CD4-positive, alpha-beta T cell treated with Interleukin-4 for 4 hours (primary cell): Measurements from ENCODE around the gene TSPAN4.

Experiments
- DNase-seq: peaks from one replicate; pipeline ENCODE4 v3.0.0-alpha.2; 2020

TSPAN4 gene

DNA sequence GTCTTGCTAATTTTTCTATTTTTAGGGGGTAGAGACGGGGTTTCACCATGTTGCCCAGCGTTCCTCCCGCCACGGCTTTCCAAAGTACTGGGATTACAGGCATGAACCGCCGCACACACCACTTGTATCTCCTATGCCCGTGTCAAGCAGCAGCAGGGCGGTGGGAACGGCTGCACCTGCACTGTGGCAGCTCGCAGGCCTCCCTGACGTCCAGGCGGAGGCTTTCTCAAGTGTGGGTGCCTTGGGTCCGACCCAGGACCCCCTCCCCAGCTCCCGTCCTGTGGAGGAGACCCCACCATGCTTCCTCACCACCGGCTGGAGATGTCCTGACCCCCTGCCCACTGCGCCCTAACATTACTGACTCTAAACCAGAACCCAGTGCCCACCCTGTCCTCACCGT lies 25.7 kb downstream of the TSPAN4 start:
- DNase-seq = no peak

DNA sequence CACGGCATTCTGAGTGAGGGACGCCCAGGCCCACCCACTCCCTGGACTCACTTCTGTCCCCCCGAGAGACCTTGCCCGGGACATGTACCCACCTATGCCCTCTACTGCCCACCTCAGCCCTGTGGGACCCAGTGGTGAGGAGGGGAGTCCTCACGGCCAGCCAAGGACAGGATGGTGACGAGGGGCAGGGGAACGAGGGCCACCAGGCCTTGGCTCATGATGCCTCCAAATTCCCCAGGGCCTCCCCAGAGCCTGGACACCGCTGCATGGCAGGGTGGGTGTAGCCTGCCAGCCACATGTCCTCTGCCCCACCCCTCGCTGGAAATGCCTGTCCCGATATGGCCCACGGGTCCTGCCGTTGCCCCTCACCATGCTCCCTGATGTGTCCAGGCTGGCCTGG lies 26.1 kb downstream of the TSPAN4 start:
- no peak for DNase-seq

- DNase-seq = no peak
These were observed 26.9 kb downstream of the TSPAN4 start for GRCh38 chr11:869399-870126.

GRCh38 chr11:870127-870413 lies 27.4 kb downstream of the TSPAN4 start:
- DNase-seq = no peak

- no peak for DNase-seq
These were observed 27.8 kb downstream of the TSPAN4 start for GRCh38 chr11:870418-870817.

GRCh38 chr11:871472-871871 lies 28.8 kb downstream of the TSPAN4 start:
- DNase-seq = no peak

- no peak for DNase-seq
These were observed 30.1 kb downstream of the TSPAN4 start for GRCh38 chr11:872799-873198.

DNA sequence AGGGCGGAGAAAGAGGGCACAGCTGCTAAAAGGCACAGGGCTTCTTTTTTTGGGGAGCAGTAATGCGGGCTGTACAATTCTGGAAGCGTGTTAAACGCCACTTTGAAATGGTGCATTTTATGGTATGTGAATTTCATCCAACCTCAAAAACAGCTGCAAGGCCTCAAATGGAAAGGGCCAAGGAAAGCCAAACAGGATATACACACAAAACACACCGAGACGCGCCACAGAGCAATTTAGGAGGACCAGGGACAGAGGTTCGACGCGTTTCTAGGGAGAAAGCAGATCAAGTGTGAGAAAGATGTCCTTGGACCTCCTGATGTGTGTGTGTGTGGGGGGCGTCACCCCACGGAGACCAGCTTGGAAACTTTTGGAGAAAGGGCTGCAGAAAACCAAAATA lies 31.1 kb downstream of the TSPAN4 start:
- no peak for DNase-seq

DNA sequence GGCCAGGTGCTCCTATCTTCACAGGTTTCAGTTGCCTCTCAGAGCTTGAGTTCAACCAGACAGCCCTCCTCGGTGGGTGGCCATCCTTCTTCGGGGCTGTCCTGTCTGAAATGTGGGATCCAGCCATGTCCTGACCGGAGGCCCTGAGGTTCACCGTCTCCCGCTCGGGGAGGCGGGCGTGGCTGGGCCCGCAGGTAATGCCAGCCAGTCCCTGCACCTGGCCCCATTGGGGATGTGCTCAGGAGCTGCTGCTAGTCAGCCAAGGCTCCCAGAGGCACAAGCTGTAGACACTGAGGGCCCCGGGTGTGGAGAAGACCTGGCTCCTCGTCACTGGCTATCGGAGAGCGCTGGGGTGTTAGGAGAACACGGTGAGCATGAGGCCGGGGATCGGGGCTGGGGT lies 32.6 kb downstream of the TSPAN4 start:
- DNase-seq = no peak

- DNase-seq = no peak
These were observed 33.2 kb downstream of the TSPAN4 start for GRCh38 chr11:875769-876301.

- no peak for DNase-seq
These were observed 33.9 kb downstream of the TSPAN4 start for GRCh38 chr11:876545-876944.

DNA sequence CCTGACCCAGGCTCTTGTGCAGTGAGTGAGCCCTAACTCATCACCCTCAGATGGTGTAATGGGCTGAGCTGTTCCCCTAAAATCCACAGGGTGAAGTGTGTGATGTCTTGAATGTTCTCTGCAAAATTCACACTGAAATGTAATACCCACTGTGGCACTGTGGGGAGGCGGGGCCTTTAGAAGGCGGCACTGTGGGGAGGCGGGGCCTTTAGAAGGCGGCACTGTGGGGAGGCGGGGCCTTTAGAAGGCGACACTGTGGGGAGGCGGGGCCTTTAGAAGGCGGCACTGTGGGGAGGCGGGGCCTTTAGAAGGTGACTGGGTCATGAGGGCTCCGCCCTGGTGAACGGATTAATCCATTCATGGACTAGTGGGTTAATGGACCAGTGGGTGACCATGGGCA lies 34.9 kb downstream of the TSPAN4 start:
- peak; percentile 2 for DNase-seq

DNA sequence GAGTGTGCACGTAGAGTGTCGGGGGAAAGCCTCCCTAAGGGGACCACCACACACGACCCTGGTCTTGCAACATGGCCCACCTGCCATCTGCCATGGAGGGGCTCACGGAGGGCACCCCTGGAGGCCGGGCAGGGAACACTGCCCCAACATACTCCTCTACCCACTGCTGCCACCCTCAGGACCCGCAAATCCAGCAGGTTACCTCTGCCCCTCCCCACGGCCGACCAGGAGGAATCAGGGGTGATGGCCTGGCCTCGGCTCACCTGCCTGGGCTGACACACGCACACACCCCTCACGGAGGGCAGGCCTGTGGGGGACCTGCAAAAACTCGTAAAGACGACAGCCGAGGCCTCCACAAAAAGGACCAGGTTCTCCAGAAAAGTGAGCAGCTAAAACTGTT lies 37.8 kb downstream of the TSPAN4 start:
- DNase-seq = no peak

- DNase-seq = no peak
These were observed 39.9 kb downstream of the TSPAN4 start for GRCh38 chr11:882596-882995.

DNA sequence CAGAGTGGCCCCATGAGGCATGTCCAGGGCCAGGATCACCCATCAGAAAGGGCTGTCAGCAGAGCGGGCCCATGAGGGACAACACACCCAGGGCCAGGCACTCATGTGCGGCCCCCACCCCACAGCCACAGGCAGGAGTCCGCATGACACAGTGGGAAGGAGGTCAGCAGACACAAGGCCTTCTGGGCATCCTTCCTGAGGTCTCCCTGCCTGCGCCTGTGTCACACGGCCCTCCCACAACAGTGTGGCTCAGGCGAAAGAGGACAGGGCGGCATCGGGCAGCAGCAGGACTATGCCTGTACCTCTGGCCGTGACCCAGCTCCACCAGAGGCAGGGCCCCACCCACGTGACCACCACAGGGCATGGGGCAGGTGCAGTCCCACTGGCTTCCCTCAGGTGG lies 40.9 kb downstream of the TSPAN4 start:
- DNase-seq = no peak

DNA sequence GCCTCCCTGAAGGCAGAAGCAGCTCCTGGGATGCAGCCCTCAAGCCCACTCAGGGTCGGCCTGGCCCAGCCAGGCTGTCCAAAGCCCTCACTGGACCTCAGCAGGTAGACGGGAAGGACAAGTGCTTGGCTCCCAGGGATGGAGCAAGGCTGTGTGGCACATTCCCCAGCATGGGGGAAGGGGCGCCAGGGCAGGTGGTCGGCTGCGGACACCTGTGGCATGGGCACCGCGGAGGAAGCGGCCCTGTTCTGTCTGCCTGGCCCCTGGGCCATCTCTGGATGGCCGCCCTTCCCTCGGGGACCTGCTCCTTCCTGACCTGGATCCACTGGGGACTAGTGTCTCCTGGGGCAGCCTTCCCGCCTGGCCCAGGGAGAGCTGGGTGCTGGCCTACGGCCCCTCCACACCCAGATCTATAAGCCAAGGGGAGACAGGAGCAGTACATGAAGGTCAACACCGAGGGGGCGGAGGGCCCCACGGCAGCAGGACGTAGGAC lies 42.0 kb downstream of the TSPAN4 start:
- DNase-seq = no peak

GRCh38 chr11:886568-886967 lies 43.9 kb downstream of the TSPAN4 start:
- DNase-seq = no peak

DNA sequence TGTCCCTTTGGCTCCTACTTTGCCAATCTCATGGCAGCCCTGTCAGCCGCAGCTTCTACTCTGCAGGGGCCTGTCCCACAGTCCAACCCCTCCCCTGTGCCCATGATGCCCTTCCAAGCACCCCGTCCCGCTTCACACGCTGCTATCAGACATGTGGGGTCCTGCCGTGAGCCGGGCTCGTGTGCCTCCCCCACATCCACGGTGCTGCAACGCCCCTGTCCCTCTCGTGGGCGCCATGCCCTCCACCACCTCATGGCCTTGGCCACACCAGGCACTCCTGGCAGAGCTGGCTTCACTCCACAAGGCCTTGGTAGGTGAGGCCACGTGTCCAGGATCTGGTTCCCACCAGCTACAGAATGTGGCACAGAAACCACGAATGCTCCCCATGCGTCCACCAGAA lies 44.9 kb downstream of the TSPAN4 start:
- DNase-seq = no peak

GRCh38 chr11:888310-889212 lies 45.9 kb downstream of the TSPAN4 start:
- no peak for DNase-seq

- DNase-seq = no peak
These were observed 46.6 kb downstream of the TSPAN4 start for GRCh38 chr11:889257-889656.

- DNase-seq = no peak
These were observed 47.2 kb downstream of the TSPAN4 start for GRCh38 chr11:889687-890475.

- no peak for DNase-seq
These were observed 48.3 kb downstream of the TSPAN4 start for GRCh38 chr11:890794-891540.
